Measurements from ENCODE around the gene PPP4R4.
"Not testable (repeated sequence)": the region's sequence is repeated elsewhere in the genome, so short reads cannot be mapped to it uniquely, and the experiment has no call there.

PPP4R4 gene

DNA sequence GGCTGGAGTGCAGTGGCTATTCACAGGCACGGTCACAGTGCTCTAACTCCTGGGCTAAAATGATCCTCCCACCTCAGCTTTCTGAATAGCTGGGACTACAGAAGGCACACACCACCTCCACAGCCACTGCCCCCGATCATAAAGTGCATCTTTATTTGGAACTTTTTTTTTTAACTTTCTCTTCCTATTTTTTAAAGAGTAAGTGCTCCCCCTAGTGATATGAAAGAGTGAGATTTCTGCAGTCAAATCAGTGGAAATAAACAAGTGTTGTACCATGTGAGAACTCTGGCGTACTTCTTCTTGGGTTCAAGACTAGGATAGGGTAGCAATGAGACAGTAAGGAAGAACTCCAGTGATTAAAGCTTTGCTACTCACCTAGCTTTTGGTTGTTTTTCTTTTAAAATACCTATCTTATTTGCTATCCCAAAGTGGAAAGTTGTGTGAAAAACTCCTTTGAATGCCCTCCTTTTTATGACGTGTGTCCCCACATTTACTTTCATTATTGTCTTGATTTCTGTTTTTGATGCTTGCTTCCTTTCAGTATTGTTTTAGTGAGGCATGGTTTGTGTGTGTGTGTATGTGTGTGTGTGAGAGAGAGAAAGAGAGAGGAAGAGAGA is 6.6 kb downstream of the PPP4R4 start:
- no peak for DNase-seq

DNA sequence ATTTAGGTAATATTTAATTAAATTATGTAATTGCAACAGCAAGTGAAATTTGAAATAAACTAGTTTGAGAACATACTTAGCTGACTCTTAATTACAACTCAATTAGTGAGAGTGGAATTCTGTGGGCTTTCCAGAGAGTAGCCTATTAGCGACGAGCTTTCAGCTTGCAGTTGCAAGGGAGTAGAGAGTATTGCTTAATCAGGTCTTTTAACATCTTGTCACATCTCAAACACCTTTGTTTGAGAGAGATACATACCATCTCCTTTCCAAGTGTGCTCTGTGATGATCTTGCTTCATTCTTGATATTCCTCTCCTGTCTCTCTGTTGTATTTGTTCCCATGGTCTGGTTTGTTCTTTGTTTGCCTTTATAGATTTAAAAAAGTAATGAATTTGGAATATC is 7.7 kb downstream of the PPP4R4 start:
- no peak for DNase-seq

DNA sequence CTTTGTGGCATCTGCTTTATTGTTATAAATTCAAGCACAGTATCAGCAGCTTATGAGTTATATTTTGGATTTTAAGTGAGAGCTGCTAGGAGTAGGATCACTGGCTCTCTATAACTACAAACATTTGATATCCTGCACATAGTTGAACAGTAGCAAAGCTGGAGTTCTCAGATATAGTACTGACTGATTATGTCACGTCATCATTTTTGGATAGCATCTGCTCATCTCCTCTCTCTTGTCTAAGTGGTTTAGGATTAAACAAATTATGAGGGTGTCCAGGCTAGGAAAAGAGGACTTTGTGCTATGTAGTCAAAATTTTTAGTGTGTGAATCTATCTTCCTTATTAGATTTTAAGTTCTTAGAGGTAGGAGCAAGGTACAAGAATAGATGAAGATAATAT is 18.4 kb downstream of the PPP4R4 start:
- DNase-seq: no peak

DNA sequence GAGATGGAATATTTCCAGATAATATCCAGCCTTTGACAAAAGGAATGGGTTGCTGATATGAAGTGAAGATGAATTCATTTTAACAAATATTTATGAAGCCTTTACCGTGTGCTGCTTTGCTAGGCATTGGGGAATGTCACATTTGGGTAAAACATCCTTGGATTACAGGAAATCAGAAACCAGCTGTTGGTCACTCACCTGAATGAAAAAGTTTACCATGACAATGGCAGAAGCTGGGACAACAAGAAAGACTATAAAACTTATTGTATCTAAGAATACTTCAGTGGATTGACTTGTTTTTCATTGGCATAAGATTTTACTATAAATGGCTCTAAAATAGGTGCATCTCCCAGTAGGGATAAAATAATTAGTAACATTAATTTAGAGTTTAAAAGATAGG is 19.7 kb downstream of the PPP4R4 start:
- no peak for DNase-seq

DNA sequence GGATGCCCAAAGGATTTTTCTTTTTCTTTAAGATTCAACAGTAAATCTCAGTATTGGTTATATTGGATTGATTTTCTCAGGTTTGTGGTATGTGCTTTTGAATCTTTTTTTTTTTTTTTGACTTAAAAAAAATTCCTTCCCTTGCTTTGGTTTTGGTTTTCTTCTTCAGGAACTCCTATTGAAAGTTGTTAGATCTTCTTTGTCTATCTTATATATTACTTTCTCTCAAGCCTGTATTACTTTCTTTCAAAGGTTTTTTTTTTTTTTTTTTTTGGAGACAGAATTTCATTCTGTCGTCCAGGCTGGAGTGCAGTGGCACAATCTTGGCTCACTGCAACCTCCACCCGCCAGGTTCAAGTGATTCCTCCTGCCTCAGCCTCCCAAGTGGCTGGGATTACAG is 21.9 kb downstream of the PPP4R4 start:
- no peak for DNase-seq

DNA sequence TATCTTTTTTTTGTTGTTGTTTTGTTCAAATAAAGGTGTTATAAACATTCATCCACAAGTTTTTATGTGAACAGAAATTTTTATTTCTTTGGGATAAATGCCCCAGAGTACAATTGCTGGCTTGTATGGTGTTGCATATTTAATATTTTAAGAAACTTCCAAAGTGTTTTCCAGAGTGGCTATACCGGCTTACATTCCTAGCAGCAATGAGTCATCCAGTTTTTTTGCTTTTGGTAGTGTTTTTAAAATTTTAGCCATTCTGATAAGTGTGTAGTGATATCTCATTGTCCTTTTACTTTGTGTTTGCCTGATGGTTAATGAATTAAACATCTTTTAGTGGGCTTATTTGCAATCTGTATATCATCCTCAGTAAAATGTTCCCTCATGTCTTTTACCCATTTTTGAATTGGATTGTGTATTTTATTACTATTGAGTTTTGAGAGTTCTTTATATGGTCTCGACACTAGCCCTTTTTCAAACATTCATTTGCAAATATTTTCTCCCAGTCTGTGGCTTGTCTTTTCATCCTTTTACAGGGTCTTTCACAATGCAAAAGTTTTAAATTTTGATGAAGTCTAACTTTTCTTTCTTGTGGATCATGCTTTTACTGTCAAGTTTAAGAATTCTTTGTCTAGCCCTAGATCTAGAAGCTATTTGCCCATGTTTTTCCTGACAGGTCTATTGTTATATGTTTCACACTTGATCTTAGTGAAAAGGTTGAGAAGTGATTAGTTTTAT is 29.5 kb downstream of the PPP4R4 start:
- no peak for DNase-seq

DNA sequence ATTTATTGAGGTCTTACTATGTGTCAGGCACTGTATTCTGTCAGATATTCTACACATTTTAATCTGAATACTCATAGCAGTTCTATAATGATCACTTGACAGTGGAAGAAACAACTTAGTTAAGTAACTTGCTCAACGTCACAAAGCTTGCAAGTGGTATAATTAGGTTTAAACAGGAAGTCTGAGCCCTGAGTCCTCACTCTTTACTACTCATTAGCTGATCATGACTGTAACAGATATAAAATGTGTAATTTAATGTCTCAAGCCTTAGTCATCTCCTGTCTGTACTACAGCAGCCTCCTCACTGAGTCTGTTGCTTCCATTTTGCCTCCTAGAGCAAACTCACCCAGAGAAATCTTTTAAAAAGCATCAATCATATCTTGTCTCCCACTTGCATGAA is 38.9 kb downstream of the PPP4R4 start:
- DNase-seq: no peak

DNA sequence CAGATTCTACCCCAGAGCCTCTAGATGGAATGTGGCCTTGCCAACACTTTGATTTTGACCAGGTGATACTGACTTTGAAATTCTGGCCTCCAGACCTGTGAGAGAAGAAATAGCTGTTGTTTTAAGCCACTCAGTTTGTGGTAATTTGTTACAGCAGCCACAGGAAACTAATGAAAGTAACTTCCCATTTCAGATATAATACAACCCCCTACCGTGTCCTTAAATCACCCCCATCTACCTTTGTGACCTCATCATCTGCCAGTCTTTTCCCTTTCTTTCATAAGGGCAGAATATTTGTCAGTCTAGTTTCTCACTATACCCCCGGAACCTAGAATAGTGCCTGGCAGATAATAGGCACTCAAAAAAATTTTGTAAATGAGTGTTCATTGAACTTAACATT is 39.6 kb downstream of the PPP4R4 start:
- DNase-seq: no peak

DNA sequence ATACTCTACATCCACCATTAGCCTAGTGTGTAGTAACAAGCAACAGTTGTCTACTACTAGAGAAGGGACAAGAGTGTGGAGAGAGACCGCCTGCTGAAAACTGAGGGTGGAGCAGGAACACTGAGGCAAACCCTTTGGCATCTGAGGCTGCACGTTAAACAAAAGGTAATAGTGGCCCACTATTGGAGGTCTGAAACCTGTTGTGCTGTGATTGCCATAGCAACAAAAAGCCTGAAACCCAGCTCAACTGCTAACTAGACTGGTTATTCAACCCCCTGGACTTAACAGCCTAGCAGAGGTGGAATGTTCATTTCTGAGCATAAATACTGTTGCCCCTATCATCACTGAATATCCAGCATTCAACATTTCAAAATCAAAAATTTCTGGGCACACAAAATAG is 43.0 kb downstream of the PPP4R4 start:
- no peak for DNase-seq

DNA sequence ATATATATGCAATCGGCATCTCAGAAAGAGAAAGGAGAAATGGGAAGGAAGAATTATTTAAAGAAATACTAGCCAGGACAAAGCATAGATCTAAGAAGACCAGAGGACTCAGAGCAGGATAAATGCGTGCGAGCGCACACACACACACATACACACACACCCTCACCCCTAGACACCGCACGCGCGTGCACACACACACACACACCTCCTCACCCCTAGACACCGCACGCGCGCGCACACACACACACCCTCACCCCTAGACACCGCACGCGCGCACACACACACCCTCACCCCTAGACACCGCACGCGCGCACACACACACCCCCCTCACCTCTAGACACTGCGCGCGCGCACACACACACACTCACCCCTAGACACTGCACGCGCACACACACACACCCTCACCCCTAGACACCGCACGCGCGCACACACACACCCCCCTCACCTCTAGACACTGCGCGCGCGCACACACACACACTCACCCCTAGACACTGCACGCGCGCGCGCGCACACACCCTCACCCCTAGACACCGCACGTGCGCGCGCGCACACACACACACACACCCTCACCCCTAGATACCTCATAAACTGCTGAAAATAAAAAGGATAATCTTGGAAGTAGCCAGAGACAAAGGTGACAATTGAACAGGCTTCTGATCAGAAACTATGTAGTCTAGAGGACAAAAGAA is 44.2 kb downstream of the PPP4R4 start:
- not testable (repeated sequence) for DNase-seq

DNA sequence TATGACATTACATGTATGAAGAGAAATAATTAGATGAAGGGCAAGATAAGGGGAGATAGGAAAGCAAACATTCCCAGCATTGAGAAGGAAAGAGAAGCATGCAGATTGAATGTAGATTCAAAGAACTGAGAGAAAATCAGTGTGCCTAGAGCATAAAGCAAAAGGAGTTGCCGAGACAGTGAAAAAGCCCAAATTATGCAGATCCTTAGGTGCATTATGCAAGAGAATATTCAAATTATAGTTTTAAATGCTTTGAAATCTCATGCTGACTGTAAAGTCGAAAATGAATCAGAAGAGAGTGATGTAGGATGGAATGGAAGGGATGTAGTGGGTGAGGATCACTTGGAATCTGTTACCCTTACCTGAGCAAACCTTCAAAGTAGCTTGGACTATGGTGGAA is 49.9 kb downstream of the PPP4R4 start:
- DNase-seq: no peak

DNA sequence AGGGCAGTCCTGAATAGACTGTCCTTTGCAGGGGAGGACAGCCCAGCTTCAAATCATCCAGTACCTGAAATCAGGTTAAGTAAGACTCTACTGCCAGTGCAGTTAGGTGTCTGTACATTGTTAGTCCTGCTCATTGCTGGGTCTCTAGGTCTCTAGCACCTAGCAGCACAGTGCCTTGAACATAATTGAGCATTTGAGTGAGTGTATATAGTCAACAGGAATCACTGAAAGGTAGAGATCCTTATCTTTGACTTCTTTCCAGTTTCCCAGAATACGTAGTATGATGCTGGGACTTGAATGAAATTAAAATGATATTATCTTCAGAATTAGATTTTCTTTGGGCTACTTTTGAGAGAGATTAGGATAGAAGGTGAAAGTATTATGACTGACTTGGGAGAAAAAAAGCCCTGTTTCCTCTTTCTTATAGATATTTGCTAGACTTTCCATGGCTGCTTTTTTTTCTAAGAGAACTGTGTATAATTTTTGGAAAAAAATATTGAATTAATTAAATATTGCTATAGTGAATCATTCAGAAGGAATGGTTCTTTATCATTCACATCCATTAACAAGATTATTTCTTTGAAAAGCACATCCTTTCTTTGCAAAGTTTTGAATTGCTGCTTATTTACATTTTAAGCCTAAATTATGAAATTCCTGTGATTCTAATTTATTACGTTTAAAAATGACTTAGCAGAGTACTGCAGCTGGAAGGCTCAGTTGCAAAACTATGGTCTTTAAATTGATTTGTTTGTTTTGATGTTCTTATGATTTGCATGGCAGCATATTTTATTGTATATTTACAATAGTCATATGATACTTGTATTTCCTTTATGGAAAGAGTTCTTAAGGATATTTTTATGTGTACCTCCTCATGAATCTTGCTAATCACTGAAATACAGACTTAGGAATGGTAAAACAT is 51.6 kb downstream of the PPP4R4 start:
- DNase-seq: no peak

DNA sequence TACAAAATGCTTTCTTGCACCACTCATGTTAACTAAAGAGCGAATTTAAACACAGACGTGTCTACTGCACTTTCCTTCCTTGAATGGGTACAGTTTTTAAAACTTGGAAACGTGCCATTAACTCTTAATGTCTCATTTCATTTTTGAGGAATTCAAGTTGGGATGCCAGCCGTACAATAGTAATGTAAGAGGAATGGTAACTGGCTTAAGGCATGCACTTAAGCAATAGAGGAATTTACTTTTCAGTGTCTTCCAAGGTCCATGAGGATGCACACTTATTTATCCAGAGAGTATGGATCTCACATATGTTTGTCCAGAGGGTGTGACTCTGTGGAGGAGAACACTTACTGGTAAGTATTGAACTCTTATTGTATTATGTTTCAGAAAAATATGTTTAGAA is 52.9 kb downstream of the PPP4R4 start:
- no peak for DNase-seq

DNA sequence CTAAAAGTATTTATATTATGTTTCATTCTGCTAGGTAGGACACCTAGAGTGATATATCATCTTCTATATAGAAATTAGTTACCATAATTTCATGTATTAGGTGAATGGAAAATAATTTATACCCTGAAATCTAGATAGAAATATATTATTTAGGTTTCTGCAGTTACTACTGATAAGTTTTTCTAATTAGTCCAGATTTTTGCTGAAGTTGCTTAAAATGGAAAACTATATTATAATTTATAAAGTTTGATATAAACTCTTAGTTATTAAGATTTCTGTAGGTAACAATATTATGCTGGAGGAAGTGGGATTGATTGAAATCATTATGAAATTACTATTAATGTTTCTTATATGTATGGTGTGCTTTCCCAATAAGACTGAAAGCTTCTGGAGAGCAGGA is 62.9 kb downstream of the PPP4R4 start:
- no peak for DNase-seq

DNA sequence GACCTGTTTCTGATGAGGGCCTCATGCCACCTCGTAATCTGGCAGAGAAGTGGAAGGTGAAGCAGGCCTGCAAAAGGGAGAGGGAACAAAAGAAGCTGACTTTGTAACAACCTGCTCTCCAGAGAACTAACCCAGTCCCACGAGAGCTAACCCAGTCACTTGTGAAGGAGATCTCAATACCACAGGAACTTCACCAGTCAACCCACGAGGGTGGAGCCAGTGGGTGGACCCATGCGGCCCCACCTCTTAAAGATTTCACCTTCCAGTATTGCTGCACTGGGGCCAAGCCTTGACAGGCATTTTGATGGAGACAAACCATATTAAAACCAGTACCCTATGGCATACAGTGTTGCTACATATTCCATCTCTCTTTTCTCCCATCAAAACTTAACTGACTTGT is 63.9 kb downstream of the PPP4R4 start:
- no peak for DNase-seq

DNA sequence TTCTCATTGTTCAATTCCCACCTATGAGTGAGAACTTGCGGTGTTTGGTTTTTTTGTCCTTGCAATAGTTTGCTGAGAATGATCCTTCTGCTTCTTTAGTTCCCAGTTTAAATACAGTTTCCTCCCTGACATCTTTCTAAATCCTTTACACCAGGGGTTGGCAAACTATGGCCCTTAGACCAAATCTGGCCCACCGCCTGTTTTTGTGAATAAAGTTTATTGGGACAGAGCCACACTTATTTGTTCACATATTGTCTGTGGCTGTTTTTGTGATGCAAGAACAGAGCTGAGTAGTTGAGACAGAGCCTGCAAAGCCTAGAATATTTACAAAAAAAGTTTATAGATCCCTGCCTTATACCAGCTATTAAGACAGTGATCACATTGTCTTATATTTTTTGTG is 65.3 kb downstream of the PPP4R4 start:
- no peak for DNase-seq

DNA sequence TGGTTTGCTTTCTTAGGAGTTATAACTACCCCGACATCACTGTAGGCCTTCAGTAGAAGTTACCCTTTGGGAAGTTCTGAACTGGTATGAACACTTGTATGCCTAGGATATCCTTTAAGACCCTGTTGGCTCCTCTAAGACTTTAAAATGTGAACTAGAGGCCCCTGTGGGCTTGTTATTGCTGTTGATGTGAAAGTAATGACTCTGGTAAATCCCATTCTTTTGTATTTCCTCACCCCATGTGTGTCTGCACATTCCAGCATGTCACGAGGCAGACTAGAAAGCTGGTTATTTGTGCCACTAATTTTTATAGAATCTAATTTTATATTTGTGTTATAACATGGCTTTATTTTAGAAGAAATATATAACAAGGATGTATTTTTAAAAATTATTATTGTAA is 70.1 kb downstream of the PPP4R4 start:
- no peak for DNase-seq

DNA sequence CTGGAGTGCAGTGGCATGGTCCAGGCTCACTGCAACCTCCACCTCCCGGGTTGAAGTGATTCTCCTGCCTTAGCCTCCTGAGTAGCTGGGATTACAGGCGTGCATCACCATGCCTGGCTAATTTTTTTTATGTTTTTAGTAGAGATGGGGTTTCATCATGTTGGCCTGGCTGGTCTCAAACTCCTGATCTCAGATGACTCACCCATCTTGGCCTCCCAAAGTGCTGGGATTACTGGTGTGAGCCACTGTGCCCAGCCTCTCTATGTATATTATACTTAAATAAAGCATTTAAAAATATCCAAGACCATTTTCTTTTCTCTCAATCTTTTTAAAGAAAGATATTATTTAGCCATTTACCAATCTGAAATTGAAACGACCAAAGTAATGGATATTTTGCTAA is 90.1 kb downstream of the PPP4R4 start:
- DNase-seq: not testable (repeated sequence)

DNA sequence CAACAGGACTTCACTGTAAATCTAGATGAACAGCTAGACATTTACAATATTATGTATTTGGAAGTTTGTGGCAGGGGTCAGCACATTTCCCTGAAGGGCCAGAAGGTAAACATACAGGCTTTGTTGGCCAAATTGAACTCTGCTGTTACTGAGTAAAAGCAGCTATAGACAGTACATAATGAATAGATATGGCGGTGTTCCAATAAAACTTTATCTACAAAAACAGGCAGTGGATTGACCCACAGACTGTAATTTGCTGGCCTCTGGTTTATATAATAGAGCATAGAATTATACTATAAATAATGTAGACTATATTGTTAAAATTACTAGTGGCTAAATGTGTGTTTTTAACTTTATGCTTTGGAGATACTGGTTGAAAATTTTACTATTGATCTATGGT is 93.2 kb downstream of the PPP4R4 start:
- DNase-seq: no peak

DNA sequence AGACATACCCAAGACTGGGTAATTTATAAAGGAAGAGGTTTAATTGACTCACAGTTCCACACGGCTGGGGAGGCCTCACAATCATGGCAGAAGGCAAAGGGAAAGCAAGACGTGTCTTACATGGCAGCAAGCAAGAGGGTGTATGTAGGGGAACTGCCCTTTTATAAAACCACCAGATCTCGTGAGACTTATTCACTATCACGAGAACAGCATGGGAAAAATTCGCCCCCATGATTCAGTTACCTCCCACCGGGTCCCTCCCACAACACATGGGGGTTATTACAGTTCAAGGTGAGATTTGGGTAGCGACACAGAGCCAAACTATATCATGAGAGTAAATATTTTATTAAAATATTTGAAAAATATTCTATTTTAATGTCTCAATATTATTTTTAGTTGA is 94.5 kb downstream of the PPP4R4 start:
- DNase-seq: not testable (repeated sequence)

DNA sequence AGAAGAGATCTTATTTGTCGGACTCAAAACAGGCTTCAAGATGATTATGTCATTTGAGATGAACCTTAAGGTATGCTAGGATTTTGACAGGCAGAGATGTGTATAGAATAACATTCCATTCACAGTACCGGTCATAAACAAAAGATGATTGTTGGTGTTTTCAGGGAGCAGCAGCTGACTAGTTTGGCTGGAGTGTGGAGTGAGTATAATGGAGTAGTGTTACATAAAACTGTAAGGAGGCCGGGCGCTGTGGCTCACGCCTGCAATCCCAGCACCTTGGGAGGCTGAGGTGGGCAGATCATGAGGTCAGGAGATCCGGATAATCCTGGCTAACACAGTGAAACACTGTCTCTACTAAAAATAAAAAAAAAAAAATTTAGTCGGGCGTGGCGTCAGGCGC is 95.0 kb downstream of the PPP4R4 start:
- no peak for DNase-seq

DNA sequence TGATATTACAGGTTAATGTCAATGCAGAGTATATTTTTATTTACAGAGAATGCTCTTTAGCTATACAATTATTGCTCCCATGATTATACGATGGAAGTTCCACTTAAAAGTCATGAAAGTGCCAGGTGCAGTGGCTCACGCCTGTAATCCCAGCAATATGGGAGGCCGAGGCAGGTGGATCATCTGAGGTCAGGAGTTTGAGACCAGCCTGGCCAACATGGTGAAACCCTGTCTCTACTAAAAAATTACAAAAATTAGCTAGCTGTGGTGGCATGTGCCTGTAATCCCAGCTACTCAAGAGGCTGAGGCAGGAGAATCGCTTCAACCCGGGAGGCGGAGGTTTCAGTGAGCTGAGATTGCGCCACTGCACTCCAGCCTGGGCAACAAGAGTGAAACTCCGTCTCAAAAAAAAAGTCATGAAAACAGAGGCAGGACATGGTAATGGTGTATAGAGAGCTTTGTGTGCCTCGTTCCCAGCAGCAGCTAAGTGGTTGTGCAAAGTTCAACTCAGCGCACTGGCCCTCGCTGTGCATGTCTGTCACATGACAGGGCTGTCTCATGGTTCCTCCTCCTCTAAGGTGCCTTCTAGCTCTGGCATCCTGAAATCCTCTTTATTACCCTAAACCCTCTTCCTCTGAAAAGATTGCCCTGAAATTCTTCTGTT is 102.9 kb downstream of the PPP4R4 start:
- DNase-seq: not testable (repeated sequence)

DNA sequence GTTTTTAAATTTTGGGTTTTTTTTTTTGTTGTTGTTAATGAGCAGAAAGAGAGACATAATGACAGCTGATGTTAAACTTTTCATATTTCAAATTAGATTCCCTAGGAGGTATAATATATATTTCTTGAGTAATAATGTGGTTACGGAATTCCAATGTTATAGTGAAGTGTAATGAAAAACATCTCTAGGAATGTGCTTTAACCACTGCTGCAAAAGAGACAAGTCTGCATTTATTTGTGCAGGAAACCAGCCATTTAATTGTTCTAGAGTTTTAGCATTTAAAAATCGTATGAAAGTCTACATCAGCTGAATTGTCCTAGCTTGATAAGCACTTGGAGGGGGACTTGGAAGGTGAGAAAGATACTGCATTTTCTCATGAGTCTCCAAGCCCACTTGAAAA is 104.6 kb downstream of the PPP4R4 start:
- no peak for DNase-seq
